HPDE6-E6E7 (cell line): ENCODE data around the gene SUCLG1.
"Not testable (repeated sequence)": the region's sequence is repeated elsewhere in the genome, so short reads cannot be mapped to it uniquely, and the experiment has no call there.

Experiments used
- DNase-seq: peaks from one replicate; pipeline ENCODE4 v3.0.0; 2011; ENCODE audit warnings: missing footprints; ENCODE audit errors: extremely low spot score

Gene SUCLG1

GRCh38 chr2:84459018-84459943 is at the start of gene SUCLG1:
SUCLG1 (minus strand) TSS chr2:84459280; CDS start chr2:84459269, 11 bp downstream.
- peak; percentile 80 for DNase-seq

DNA sequence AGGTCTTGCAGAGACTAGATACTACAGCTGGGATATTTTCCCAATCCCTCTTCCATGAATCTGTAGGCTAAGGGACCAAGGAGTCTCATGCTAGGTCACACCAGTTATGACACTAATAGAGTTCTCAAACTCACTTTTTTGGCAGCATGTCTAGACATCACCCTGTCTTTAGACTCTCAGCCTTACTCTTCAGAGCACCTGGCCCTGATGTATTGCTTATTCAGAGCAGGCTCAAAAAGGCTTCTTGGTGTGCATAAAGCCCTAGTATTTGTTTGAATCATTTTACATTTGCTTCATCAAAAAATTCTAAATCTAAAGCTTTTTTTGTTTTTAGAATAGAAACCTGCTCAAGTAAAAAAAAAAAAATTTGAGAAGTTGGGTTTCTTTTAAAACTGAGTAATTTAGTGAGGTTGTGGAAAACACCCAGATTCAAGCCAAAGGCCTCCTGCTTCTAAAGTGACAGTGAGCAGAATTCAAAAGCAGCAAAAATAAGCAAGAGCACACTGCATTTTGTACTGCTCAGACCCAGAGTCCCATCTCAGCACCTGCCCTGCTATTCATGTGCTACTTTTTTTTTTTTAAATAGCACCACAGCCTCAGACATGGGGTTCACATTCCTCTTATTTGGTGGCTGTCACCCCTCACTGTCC is 39.2 kb upstream of the SUCLG1 start:
- no peak for DNase-seq

- no peak for DNase-seq
Observed at GRCh38 chr2:84497285-84497684, 38.2 kb upstream of the SUCLG1 start.

DNA sequence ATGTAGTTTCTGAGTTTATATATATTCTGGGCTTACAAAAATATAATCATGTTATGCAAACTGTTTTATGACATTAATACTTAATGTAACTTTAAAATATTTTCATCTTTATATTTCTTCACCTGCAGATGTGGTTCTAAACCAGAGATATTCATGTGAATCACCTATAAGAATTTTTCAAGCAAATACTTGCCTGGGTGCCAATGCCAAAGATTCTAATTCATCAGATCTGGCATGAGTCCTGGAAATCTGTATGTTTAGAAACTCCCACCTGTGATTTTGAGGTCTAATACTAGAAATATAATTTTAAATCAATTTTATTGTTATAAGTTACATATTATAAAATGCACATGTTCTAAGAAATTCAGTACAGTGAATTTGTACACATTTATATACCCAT is 37.3 kb upstream of the SUCLG1 start:
- no peak for DNase-seq

DNA sequence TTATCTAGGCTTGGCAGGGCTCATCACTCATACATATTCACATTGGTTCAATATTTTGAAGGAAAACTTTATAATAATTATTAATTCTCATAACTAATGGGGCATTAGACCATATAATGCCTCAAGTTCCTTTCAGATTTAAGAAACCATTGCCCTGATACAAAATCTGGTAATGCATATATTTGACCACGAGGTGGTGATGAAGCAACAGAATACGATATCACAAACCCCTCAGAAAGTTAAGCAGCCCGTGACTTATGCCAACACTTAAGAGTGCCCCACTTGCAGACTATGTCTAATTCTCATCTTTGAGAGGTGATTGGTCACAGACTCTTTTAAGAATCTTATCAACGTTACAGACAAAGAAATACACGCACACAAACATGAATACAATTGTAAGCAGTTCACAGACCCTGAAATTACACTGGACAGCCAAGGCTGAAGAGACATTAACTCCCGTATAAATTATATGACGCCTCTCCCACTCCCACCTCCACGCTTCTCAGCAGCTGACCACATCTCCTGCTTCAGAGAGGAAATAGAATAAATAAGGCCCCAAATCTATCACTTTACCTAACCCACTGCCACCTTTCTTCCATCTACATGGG is 36.6 kb upstream of the SUCLG1 start:
- no peak for DNase-seq

GRCh38 chr2:84494070-84494469 is 35.0 kb upstream of the SUCLG1 start:
- no peak for DNase-seq

GRCh38 chr2:84493514-84493913 is 34.4 kb upstream of the SUCLG1 start:
- DNase-seq: no peak

GRCh38 chr2:84492571-84492970 is 33.5 kb upstream of the SUCLG1 start:
- no peak for DNase-seq

DNA sequence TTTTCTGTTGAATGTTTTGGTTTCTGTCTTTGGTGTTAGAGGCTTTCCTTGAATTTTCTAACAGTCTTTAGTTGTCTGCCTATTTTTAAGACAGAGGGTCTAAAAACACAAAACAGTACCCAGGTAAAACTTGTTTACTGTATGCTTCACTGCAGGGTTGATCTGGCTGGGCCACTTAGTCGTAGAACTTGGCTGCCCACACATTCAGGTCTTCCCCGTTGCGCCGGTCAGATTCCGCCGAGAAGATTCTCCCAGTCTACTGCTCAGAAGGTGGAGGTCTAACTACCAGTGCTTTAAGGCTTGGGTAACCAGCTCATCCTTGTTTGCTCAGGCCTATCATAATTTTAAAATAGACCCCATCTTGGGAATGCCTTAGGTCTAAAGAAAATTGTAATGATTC is 32.7 kb upstream of the SUCLG1 start:
- no peak for DNase-seq

DNA sequence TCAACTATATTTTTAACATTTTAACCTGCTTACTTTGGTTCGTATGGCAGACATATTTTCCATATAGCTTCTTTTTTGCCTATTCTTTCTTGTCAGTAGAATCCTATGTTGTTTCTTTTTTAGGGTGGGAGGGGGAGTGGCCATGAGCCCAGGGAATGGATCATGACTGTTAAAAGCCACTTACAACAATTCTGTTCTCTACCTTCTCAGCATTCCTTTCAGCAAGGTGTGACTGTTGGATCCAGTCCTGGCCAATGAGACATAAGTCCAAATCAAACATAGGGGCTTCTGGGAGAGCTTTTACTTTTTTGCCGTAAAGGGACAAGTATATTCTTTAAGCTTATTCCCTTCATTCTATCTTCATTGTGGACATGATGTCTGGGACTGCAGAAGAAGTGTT is 32.2 kb upstream of the SUCLG1 start:
- no peak for DNase-seq

DNA sequence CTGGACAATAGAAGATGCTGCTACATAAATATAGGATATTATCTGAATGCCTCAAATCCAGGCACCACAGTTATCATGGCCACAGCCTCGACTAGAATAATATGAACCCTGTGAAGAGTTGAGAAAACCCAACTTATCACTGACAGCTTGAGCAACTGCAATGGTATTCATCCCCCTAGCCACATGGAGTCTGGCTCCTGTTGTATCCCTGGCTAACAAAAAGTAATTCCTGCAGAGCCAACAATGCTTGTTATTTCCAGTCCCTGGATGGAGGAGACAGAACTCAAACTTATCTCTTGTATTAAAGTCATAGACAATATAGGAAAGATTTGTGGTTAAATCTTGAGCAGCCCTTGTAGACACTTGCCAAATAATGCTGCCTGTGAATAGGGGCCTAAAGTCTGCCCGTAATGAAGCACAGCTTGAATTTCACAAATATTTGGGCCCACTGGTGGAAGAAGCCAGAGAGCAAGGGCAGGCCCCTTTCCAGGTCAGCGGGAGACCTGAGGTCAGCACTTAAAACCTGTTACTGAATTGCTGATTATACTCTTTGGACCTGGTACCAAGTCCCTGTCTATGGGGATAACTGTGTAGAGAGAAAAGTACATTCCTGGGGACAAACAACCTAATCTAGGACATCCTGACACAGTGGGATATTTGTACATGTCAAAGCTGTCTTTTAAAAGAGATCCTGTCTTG is 28.4 kb upstream of the SUCLG1 start:
- no peak for DNase-seq

- DNase-seq: no peak
Observed at GRCh38 chr2:84486441-84487115, 27.5 kb upstream of the SUCLG1 start.

DNA sequence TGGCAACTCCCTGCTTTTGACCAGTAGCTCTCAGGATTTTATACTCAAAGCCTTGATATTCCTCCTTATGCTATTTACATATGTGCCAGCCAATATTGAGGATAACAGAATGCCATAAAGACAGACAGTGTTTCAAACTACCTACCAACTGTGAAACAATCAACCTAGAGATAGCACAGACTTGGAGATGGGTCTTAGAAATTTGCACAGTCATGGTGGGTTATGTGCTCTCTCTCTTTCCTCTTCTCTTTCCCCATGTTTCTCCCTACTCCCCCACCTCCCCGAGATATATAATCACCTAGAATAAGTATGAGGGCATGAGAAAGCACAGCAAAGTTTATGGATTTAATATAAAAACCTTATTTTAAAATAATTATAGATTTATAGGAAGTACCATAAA is 24.2 kb upstream of the SUCLG1 start:
- no peak for DNase-seq

GRCh38 chr2:84482603-84483002 is 23.5 kb upstream of the SUCLG1 start:
- no peak for DNase-seq

GRCh38 chr2:84481702-84482101 is 22.6 kb upstream of the SUCLG1 start:
- no peak for DNase-seq

GRCh38 chr2:84478867-84479266 is 19.8 kb upstream of the SUCLG1 start:
- DNase-seq: no peak

DNA sequence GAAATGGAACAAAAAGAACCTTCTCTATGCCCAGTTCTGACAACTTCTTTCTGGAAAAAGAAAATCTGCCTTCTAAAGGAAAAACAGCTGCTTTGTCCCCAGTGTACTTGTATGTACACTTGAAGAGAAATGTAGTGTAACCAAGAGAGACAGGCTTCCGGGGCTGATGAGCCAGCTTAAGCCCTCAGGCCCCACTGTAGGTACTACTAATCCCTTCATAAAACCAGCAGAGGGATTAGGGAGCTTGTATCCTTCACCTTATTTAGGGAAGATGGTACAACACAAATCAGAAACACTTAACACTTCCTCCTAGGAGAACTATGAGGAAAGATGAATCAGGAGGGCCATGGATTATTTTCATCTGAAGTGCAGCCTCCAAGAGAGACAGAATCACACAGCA is 18.8 kb upstream of the SUCLG1 start:
- no peak for DNase-seq

- no peak for DNase-seq
Observed at GRCh38 chr2:84474176-84474575, 15.1 kb upstream of the SUCLG1 start.

DNA sequence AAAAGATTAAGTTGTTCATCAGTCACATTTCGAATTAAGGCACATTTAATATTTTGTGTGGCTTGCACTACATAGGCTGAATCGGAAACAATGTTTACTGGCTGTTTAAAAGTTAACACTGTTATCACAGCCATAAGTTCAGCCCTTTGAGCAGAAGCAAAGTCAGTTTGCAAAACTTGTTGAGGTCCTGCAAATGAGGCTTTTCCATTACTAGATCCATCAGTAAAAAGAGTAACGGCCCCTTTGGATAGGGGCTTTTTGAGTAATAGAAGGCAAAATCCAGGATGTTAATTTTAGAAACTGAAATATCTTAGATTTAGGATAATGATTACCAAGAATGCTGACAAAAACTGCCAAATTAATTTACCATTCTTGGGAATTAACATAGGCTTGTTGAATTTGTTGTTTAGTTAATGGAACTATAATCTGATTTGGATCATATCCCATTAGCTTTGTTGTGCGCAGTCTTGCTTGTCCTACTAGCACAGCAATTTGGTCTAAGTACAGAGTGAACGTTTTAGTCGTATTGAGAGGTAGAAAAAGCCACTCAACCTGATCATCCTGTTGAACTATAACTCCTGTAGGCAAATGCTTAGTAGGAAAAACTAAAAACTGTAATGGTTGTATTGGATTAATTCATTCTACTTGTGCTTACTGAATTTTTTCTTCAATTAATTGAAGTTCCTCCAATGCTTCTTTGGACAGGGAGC is 13.9 kb upstream of the SUCLG1 start:
- DNase-seq: no peak

DNA sequence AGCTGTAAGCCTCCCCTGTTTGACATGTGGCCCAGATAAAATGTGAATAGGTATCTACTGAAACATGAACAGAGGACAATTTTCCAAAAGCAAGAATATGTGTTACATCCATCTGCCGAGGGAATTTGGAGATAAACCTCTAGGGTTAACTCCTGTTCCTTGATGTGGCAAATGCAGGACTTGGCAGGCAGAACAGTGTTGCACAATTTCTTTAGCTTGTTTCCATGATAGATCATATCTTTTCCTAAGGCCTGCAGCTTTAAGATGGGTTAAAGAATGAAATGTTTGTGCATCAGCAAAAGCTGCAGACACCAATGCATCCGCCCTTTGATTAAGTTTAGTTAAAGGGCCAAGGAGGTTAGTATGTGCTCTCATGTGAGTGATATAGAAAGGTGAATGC is 13.3 kb upstream of the SUCLG1 start:
- not testable (repeated sequence) for DNase-seq

GRCh38 chr2:84467389-84467788 is 8.3 kb upstream of the SUCLG1 start:
- DNase-seq: no peak
